AG04450 (cell line): Measurements from ENCODE around the gene CDON. TPM values are rescaled to one million over a fixed set of nuclear protein-coding genes. Genes with fewer than 3 reads are reported as not detected.

ENCODE experiments used
- CTCF ChIA-PET: fragments of 300-600, 350-600 bp; formaldehyde crosslinking; extraction: SDS; loops from one replicate; lab custom pipeline; 2022; ENCODE audit warnings: antibody characterized with exemption, inconsistent platforms; lab: Charles Lee
- POLR2A ChIA-PET: fragments of 350-600 bp; formaldehyde crosslinking; extraction: SDS; loops from one replicate; lab custom pipeline; 2021; ENCODE audit warnings: antibody characterized with exemption, inconsistent platforms; lab: Yijun Ruan, JAX
- DNase-seq: peaks from one replicate; pipeline ENCODE4 v3.0.0-alpha.2; 2011; ENCODE audit warnings: low read depth, low spot score
- H3K27ac ChIP-seq: one replicate; pipeline ENCODE4 v1.5.1; 2012; ENCODE audit warnings: low read depth, low read length, control low read depth
- H3K27me3 ChIP-seq: one replicate; pipeline ENCODE4 v1.6.0; 2012; ENCODE audit warnings: low read length; ENCODE audit not compliant: control insufficient read depth, insufficient read depth
- H3K4me3 ChIP-seq: 2 replicates; pipeline ENCODE4 v1.5.1; 2011; ENCODE audit warnings: mild to moderate bottlenecking, low read depth, low read length, control low read depth
- H3K9me3 ChIP-seq: 2 replicates; pipeline ENCODE4 v1.5.1; 2012; ENCODE audit warnings: low read length; ENCODE audit not compliant: control insufficient read depth, insufficient read depth
- CTCF ChIP-seq: IDR thresholded peaks from 2 replicates; pipeline ENCODE4 v1.5.1; 2011; ENCODE audit warnings: low read depth, low read length, control low read depth, inconsistent platforms
- polyA plus RNA-seq: library from polyadenylated mRNA; depleted of rRNA; stranded (reverse); fragments of >200 nt; gene quantifications from 2 replicates; pipeline ENCODE4 v1.2.3, GENCODE V29; 2011

Gene CDON
- polyA plus RNA-seq, 1 experiment = 4.0 TPM

DNA sequence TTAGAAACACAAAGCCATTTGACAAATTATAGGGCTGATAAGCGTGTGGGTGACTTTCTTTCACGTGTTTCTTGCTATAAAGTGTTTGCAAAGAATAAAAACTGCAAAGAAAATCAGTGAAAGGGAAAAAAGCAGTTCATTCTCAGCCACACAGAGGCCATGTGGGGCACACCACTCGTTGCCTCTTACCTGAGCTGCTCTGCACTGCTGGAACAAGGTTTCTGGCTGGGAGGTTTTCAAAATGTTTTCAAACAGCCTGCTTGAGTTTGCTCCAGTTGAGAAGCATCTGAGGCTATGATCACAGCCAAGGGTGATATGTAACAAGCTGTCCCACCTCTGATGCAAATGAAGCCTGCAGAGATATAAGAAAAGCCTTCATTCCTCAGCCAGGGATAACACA lies 131.6 kb downstream of the CDON start:
- TF ChIP-seq CTCF = no peak
- ChIA-PET POLR2A (no interaction called here), CTCF (interaction anchor here (1.0 to 1.7 kb wide), 2 partner anchors 10 to 263 kb away, joined by 3 to 7 read pairs; no protein-coding TSS in a partner anchor)
- Histone ChIP-seq H3K27ac (no peak overlapping the region), H3K9me3 (no peaks in the 10 kb centered on the region), H3K27me3 (peaks cover 25% of the 10 kb centered on the region), H3K4me3 (no peak overlapping the region)
- DNase-seq = no peak

DNA sequence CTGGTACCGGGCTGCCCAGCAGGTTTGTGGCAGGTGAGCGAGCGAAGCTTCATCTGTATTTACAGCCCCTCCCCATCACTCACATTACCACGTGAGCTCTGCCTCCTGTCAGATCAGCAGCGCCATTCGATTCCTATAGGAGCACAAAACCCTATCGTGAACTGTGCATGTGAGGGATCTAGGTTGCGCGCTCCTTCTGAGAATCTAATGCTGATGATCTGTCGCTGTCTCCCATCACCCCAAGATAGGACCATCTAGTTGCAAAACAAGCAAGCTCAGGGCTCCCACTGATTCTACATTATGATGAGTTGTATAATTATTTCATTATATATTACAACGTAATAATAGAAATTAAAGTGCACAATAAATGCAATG lies 132.6 kb downstream of the CDON start:
- CTCF ChIA-PET = no interaction called here
- DNase-seq = no peak
- no peak overlapping the region for H3K27ac ChIP-seq
- no peak overlapping the region for H3K4me3 ChIP-seq
- H3K9me3 ChIP-seq = no peaks in the 10 kb centered on the region
- POLR2A ChIA-PET = no interaction called here
- TF ChIP-seq CTCF = no peak
- peaks cover 30% of the 10 kb centered on the region for H3K27me3 ChIP-seq

DNA sequence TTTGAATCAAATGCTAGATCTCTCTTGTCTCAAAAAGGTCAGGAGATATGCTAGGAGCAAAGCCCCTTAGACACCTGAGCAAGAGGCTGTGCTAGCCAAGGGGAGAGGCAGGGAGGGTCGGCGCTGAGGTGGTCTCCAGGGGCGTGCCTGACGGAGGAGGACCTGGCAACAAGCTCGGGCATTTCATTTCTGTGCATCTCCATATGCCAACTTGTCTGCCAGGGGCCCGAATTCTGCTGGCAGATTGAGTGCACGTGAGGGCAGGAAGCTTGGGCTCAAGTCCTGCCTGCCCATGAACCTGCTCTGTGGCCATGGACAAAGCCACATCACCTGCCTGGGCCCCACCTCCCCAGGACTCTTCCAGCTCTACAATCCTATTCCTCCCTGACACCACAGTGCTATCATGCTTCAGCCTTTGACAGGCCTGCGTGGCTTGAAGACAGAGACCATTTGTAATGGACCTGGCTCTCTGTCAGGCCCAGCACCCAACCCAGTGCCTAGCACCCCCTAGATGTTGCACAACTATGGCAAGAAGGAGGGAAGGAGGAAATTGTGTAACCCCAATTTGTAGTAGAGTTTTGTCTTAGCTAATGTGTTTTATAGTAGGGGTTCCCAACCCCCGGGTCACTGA lies 133.1 kb downstream of the CDON start:
- Histone ChIP-seq H3K9me3 (no peaks in the 10 kb centered on the region), H3K27me3 (peaks cover 32% of the 10 kb centered on the region), H3K4me3 (no peak overlapping the region), H3K27ac (no peak overlapping the region)
- POLR2A ChIA-PET = no interaction called here
- DNase-seq = no peak
- CTCF ChIA-PET = no interaction called here
- TF ChIP-seq CTCF = no peak

GRCh38 chr11:125926682-125927081 lies 136.0 kb downstream of the CDON start:
- no peak for TF ChIP-seq CTCF
- POLR2A ChIA-PET = no interaction called here
- H3K27me3 ChIP-seq = peaks cover 30% of the 10 kb centered on the region

GRCh38 chr11:125925804-125926203 lies 136.9 kb downstream of the CDON start:
- H3K4me3 ChIP-seq = no peak overlapping the region

More at GRCh38 chr11:125926682-125927081, 136.0 kb downstream of the CDON start:
- H3K9me3 ChIP-seq = no peaks in the 10 kb centered on the region
- CTCF ChIA-PET = interaction anchor here (2.3 kb wide), 2 partner anchors 16 to 267 kb away, joined by 10 to 16 read pairs; no protein-coding TSS in a partner anchor
- no peak for DNase-seq
- H3K27ac ChIP-seq = no peak overlapping the region
- no peak overlapping the region for H3K4me3 ChIP-seq

More at GRCh38 chr11:125925804-125926203, 136.9 kb downstream of the CDON start:
- ChIA-PET POLR2A (no interaction called here), CTCF (interaction anchor here (5.6 kb wide), 1 partner anchor 267 kb away, joined by 166 read pairs; no protein-coding TSS in a partner anchor)
- H3K27ac ChIP-seq = no peak overlapping the region
- H3K9me3 ChIP-seq = no peaks in the 10 kb centered on the region
- TF ChIP-seq CTCF = no peak
- peaks cover 30% of the 10 kb centered on the region for H3K27me3 ChIP-seq
- DNase-seq = no peak
